PC-3 (cell line): ENCODE results near the gene BMPER. TPM values are rescaled to one million over a fixed set of nuclear protein-coding genes. Genes with fewer than 3 reads are reported as not detected.
A peak's percentile ranks its signal among the peaks of the same experiment; 100 is the strongest.

Experiments used
- ATAC-seq: fragments of 200-7000 bp; cut with Tn5 transposase; 2 replicates; pipeline ENCODE4 v1.9.1; 2020; ENCODE audit warnings: mild to moderate bottlenecking, moderate library complexity
- BruUV-seq: library from RNA; stranded (reverse); fragments of 400-500 nt; replicated peaks from 2 replicates; lab custom pipeline; 2021; lab: Mats Ljungman, UMichigan
- CTCF ChIA-PET: fragments of 300-600 bp; sonication (Branson Sonifier 250); formaldehyde crosslinking; loops from one replicate; lab custom pipeline; 2022; ENCODE audit warnings: antibody characterized with exemption; lab: Charles Lee
- POLR2A ChIA-PET: fragments of 300-600 bp; sonication (Branson Sonifier 250); formaldehyde crosslinking; loops from one replicate; lab custom pipeline; 2022; ENCODE audit warnings: antibody characterized with exemption; ENCODE audit not compliant: unreplicated experiment; lab: Charles Lee
- DNase-seq: peaks from one replicate; pipeline ENCODE4 v3.0.0-alpha.2; 2015
- H2AFZ ChIP-seq: fragments of 300-600 bp; sonication (generic); 2 replicates; pipeline ENCODE4 v1.6.0; 2016; ENCODE audit warnings: antibody characterized with exemption, low read length
- H3F3A ChIP-seq: fragments of 300-600 bp; sonication (generic); one replicate; pipeline ENCODE4 v1.6.0; 2017; ENCODE audit warnings: antibody characterized with exemption, low read length, control low read depth, mild to moderate bottlenecking; ENCODE audit not compliant: unreplicated experiment
- H3K27ac ChIP-seq: fragments of 300-600 bp; sonication (generic); 2 replicates; pipeline ENCODE4 v1.5.1; 2016; ENCODE audit warnings: mild to moderate bottlenecking, low read length
- H3K27me3 ChIP-seq: fragments of 300-600 bp; sonication (generic); 2 replicates; pipeline ENCODE4 v1.6.1; 2016; ENCODE audit warnings: low read length, mixed read lengths
- H3K36me3 ChIP-seq: fragments of 300-600 bp; sonication (generic); 2 replicates; pipeline ENCODE4 v1.6.1; 2016; ENCODE audit warnings: low read depth, mixed run types, low read length, mixed read lengths
- H3K4me1 ChIP-seq: fragments of 300-600 bp; sonication (generic); 2 replicates; pipeline ENCODE4 v1.5.1; 2016; ENCODE audit warnings: low read length; ENCODE audit not compliant: insufficient read depth
- H3K4me2 ChIP-seq: fragments of 300-600 bp; sonication (generic); 2 replicates; pipeline ENCODE4 v1.6.0; 2016; ENCODE audit warnings: low read length
- H3K4me3 ChIP-seq: fragments of 300-600 bp; sonication (generic); 2 replicates; pipeline ENCODE4 v1.5.1; 2016; ENCODE audit warnings: mild to moderate bottlenecking, low read length, mixed read lengths
- H3K79me2 ChIP-seq: fragments of 300-600 bp; sonication (generic); 2 replicates; pipeline ENCODE4 v1.6.1; 2017; ENCODE audit warnings: low read length, mixed read lengths
- H3K9ac ChIP-seq: fragments of 300-600 bp; sonication (generic); 2 replicates; pipeline ENCODE4 v1.6.0; 2016; ENCODE audit warnings: mild to moderate bottlenecking, low read length
- H3K9me2 ChIP-seq: fragments of 300-600 bp; sonication (generic); replicated peaks from 2 replicates; pipeline ENCODE4 v1.6.1; 2016; ENCODE audit warnings: mixed run types, low read length, mixed read lengths
- H3K9me3 ChIP-seq: fragments of 300-600 bp; sonication (generic); 2 replicates; pipeline ENCODE4 v1.6.1; 2016; ENCODE audit warnings: low read length, mixed read lengths
- H4K20me1 ChIP-seq: fragments of 300-600 bp; sonication (generic); 2 replicates; pipeline ENCODE4 v1.6.1; 2016; ENCODE audit warnings: low read length, mixed read lengths
- EZH2 ChIP-seq: fragments of 300-600 bp; sonication (generic); IDR thresholded peaks from one replicate; pipeline ENCODE4 v1.6.1; 2017; ENCODE audit warnings: antibody characterized with exemption, mild to moderate bottlenecking, low read length; ENCODE audit not compliant: unreplicated experiment
- EZH2phosphoT487 ChIP-seq: fragments of 300-600 bp; sonication (generic); IDR thresholded peaks from 2 replicates; pipeline ENCODE4 v1.6.1; 2018; ENCODE audit warnings: mild to moderate bottlenecking, antibody characterized with exemption, low read length, borderline replicate concordance
- intact Hi-C: fragments of 100-400 bp; cut with micrococcal nuclease; formaldehyde crosslinking; loops from 2 replicates; pipeline ENCODE4 v1.9.0; 2023
- total RNA-seq: library from RNA; depleted of rRNA; stranded (reverse); fragments of >200 nt; gene quantifications from 2 replicates; pipeline ENCODE4 v1.2.3, GENCODE V29; 2014
- TF ChIP-seq, protein P1 (sequence below): fragments of 300-600 bp; sonication (generic); conservative IDR thresholded peaks from 2 replicates; pipeline ENCODE4 v1.5.1; 2017; ENCODE audit warnings: antibody characterized with exemption, low read depth, mild to moderate bottlenecking, low read length

The BMPER gene
- total RNA-seq, 1 experiment from 2014 or later, result 0.11 TPM

DNA sequence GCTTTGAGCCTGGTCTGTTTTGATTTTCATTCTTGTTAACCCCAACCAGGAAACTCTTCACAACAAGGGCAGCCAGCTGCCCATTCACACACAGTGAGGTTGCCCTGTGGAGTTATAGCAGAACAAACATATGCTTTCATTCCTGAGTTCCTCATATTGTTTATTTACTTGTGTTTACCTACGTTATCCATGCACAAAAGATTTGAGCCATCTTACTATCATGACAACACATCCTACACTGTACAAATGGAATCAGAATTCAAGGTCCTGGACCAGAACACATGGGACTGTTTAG, 21.7 kb upstream of the BMPER start:
- Histone ChIP-seq H3K9me3 (no peaks in the 10 kb centered on the region), H3K27ac (no peak overlapping the region), H3K27me3 (no peaks in the 10 kb centered on the region), H3K4me3 (no peak overlapping the region), H2AFZ (peak overlapping the region; percentile 37; the same call in 1 of the 2 replicates), H3K36me3 (no peaks in the 10 kb centered on the region), H3K79me2 (no peaks in the 10 kb centered on the region), H3F3A (no peaks in the 10 kb centered on the region), H3K9me2 (no peaks in the 10 kb centered on the region), H4K20me1 (no peaks in the 10 kb centered on the region), H3K4me2 (no peak overlapping the region), H3K4me1 (no peaks in the 10 kb centered on the region), H3K9ac (no peak overlapping the region)
- ChIA-PET POLR2A (no interaction called here), CTCF (no interaction called here)
- intact Hi-C loops, result no loop called here
- no TSS peak for BruUV-seq
- no peak for TF ChIP-seq EZH2
- TF ChIP-seq EZH2phosphoT487, result no peak
- TF ChIP-seq, protein P1, sequence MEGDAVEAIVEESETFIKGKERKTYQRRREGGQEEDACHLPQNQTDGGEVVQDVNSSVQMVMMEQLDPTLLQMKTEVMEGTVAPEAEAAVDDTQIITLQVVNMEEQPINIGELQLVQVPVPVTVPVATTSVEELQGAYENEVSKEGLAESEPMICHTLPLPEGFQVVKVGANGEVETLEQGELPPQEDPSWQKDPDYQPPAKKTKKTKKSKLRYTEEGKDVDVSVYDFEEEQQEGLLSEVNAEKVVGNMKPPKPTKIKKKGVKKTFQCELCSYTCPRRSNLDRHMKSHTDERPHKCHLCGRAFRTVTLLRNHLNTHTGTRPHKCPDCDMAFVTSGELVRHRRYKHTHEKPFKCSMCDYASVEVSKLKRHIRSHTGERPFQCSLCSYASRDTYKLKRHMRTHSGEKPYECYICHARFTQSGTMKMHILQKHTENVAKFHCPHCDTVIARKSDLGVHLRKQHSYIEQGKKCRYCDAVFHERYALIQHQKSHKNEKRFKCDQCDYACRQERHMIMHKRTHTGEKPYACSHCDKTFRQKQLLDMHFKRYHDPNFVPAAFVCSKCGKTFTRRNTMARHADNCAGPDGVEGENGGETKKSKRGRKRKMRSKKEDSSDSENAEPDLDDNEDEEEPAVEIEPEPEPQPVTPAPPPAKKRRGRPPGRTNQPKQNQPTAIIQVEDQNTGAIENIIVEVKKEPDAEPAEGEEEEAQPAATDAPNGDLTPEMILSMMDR, result no peak
- ATAC-seq (no peak), DNase-seq (peak; percentile 7)

DNA sequence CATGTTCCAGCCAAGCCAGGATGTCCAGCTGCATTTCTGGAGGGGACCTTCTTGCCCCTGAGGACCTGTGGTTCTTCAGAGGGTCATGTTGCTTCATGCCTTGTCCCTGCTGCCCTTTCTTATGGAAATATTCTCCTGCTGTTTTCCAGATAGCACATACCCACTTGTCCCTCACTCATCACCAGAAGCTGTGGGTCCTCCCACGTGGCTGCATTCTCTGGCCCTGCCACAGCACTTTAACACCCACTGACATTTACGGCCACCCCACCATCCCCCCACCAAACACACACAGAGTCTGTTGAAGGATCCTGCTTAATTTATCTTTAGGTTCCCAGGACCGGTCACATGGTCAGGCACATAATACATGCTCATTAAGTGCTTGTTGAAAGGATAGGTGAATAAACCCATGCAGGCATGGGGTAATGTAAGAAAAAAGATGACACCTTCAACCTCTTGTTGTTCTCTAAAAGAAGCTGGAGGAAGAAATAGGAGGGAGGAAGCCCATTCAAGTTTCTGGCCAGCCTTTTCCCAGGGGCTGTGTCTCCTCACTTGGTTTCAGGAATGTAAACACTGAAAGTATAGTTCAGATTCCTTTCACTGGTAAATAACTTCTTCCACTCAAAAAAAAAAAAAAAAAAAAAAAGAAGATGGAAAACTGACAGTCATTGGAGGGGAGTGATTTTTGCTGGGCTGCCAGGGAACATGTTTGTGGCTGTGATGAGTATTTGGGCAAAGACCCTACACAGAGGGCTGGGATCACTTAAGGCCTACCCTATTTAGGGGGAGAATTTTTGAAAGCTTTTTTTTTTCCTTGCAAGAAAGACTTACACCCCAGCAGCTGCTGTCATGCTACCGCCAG, 19.8 kb upstream of the BMPER start:
- Histone ChIP-seq H3K4me1 (no peaks in the 10 kb centered on the region), H3K27ac (no peak overlapping the region), H3K4me3 (no peak overlapping the region), H3K36me3 (no peaks in the 10 kb centered on the region), H3K27me3 (no peaks in the 10 kb centered on the region), H3K79me2 (no peaks in the 10 kb centered on the region), H3F3A (no peaks in the 10 kb centered on the region), H3K9ac (no peak overlapping the region), H3K9me2 (no peaks in the 10 kb centered on the region), H3K4me2 (no peak overlapping the region), H3K9me3 (no peaks in the 10 kb centered on the region), H4K20me1 (no peaks in the 10 kb centered on the region), H2AFZ (no peak overlapping the region)
- POLR2A ChIA-PET, result no interaction called here
- TF ChIP-seq EZH2phosphoT487, result no peak
- no peak for TF ChIP-seq EZH2
- TF ChIP-seq, protein P1, result no peak
- no peak for ATAC-seq
- intact Hi-C loops, result no loop called here
- CTCF ChIA-PET, result interaction anchor here (0.6 kb wide), 1 partner anchor 1558 kb away, joined by 3 read pairs; no protein-coding TSS in a partner anchor
- BruUV-seq, result no TSS peak
- no peak for DNase-seq

- TF ChIP-seq EZH2phosphoT487, result no peak
- TF ChIP-seq, protein P1, result peak; percentile 57
- no peak for TF ChIP-seq EZH2
- Histone ChIP-seq H3F3A (no peaks in the 10 kb centered on the region), H3K27me3 (0 out of 2 replicates have a peak, but pooled peaks cover under 1% of the 10 kb centered on the region), H4K20me1 (no peaks in the 10 kb centered on the region), H3K36me3 (no peaks in the 10 kb centered on the region), H3K4me3 (no peak overlapping the region), H3K27ac (no peak overlapping the region), H3K9me2 (no peaks in the 10 kb centered on the region), H2AFZ (no peak overlapping the region), H3K9ac (no peak overlapping the region), H3K4me2 (no peak overlapping the region), H3K79me2 (no peaks in the 10 kb centered on the region), H3K4me1 (no peaks in the 10 kb centered on the region), H3K9me3 (no peaks in the 10 kb centered on the region)
- ATAC-seq (peak; percentile 62), DNase-seq (peak; percentile 34)
- intact Hi-C loops, result no loop called here
- BruUV-seq, result no TSS peak
- ChIA-PET POLR2A (no interaction called here), CTCF (interaction anchor here (0.6 kb wide), 1 partner anchor 1557 kb away, joined by 3 read pairs; no protein-coding TSS in a partner anchor)
Observed at GRCh38 chr7:33886149-33886623, 19.2 kb upstream of the BMPER start.
